ENCODE results near the gene CELF1.

The CELF1 gene

DNA sequence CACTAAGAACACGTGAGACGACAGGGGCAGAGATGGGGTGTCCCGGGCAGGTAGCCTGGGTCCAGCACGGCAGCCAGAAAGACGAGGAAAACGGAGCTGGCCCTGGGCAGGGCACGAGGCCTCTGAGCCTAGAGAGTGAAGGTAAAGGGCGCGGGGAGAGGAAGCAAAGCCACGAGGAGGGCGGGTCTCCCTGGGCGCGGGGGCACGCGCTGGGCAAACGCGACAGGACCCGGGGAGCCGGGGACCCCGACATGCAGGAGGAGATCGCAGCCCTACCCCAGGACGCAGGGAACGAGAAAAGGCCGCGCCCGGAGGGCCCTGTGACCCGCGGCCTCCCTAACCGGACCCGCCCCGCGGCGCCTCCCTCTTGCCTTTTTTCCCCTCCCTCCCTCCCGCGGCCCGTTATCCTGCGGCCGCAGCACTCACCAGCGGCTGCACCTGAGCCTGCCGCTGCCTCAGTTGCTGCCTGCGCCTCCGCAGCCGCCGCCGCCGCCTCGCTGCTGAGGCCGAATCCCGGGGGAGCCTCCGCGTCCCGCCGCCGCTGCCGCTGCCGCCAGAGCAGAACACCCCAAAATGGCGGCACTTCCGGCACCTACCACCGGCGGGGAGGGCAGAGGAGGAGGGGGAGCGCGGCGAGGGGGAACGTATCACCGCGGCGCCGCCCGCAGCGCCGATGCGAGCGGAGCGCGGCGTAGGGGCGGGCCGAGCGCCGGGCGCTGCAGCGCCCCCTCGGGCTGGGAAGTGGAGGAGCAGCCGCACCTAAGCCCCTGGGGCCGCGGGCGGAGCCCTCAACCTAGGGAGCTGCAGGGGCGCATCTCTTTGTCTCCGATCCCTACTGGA lies at the start of gene CELF1:
Gene CELF1, minus strand, starts transcription at position 567 of the 840 bp plus-strand sequence. CDS start 53,609 bp downstream, outside the sequence.
- Histone ChIP-seq H3K9me3 (ENCODE audit: control insufficient read depth, insufficient read depth, low read length) (no peaks in the 10 kb centered on the region), H3K4me3 (ENCODE audit: low read depth, low read length) (peak within 1 kb of the TSS; percentile 99), H3K27me3 (ENCODE audit: control insufficient read depth, insufficient read depth, low read length) (no peaks in the 10 kb centered on the region), H3K9ac (ENCODE audit: low read depth, low read length) (peak within 1 kb of the TSS; percentile 99), H3K4me1 (ENCODE audit: control insufficient read depth, insufficient read depth, low read length) (peaks cover 13% of the 10 kb centered on the region), H3K36me3 (ENCODE audit: control insufficient read depth, insufficient read depth, low read length) (no peaks in the 10 kb centered on the region)

DNA sequence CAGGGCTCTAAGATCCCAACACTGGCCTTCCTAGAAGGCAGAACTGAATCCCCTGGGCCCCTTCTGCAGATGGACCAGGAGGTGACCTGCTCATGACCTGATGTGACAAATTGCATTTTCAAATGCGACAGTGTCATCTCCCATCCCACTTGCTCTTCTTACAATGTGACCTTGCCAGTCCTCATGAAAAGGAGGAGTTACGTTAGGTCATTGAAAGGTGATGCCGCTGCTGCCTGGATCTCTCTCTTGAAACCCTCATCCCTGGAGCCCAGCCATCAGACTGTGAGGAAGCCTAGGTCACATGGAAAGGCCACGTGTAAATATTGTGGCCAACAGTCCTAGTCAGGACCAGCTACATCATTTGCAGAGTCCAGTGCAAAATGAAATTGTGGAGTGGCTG lies 47.0 kb upstream of the CELF1 start:
- no peaks in the 10 kb centered on the region for H3K9me3 ChIP-seq (ENCODE audit: control insufficient read depth, insufficient read depth, low read length)

DNA sequence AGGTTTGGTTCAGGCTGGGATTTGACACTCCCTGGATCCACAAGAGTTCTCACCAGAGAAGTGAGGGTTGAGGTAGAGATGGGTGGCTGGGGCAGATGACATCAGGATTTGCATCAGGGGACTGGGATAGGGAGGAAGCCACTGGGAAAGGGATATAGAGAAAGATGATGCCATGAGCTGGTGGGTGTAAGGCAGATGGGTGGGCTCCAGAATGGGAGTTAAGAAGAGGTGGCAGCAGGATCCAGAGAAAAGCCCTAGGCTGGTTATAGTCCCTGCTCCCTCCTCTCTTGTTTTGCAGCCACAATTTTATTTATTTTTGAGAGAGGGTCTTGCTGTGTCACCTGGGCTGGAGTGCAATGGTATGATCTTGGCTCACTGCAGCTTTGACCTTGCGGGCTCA lies 43.0 kb upstream of the CELF1 start:
- Histone ChIP-seq H3K9me3 (ENCODE audit: control insufficient read depth, insufficient read depth, low read length) (no peaks in the 10 kb centered on the region), H3K27me3 (ENCODE audit: control insufficient read depth, insufficient read depth, low read length) (peaks cover 43% of the 10 kb centered on the region), H3K4me3 (ENCODE audit: low read depth, low read length) (no peak overlapping the region), H3K9ac (ENCODE audit: low read depth, low read length) (no peak overlapping the region), H3K4me1 (ENCODE audit: control insufficient read depth, insufficient read depth, low read length) (peaks cover 2% of the 10 kb centered on the region), H3K36me3 (ENCODE audit: control insufficient read depth, insufficient read depth, low read length) (no peaks in the 10 kb centered on the region)

More for the DNA sequence above, 47.0 kb upstream of the CELF1 start:
- Histone ChIP-seq H3K4me3 (ENCODE audit: low read depth, low read length) (no peak overlapping the region), H3K9ac (ENCODE audit: low read depth, low read length) (no peak overlapping the region), H3K36me3 (ENCODE audit: control insufficient read depth, insufficient read depth, low read length) (no peaks in the 10 kb centered on the region), H3K27me3 (ENCODE audit: control insufficient read depth, insufficient read depth, low read length) (peaks cover 12% of the 10 kb centered on the region), H3K4me1 (ENCODE audit: control insufficient read depth, insufficient read depth, low read length) (no peaks in the 10 kb centered on the region)

DNA sequence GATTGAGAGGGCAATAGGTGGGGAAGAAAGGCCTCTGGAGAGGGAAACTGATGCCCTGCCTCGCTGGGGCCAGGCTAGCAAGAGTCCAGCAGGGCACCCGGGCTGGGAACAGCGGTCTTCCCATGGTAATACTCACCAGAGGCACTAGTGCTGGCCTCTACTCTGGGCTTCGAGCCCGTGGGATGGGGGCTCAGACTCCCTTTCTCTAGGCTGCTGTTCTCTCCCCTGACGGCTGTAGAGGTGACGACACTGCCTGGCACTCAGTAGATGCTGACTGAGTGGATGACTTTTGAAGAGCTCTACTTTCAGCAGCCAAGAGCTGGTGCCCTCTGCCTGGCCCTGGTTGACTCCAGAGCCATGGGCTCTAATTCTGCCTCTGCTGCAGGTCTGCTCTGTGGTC lies 42.1 kb upstream of the CELF1 start:
- H3K27me3 ChIP-seq (ENCODE audit: control insufficient read depth, insufficient read depth, low read length): peaks cover 46% of the 10 kb centered on the region
- no peak overlapping the region for H3K9ac ChIP-seq (ENCODE audit: low read depth, low read length)
- H3K36me3 ChIP-seq (ENCODE audit: control insufficient read depth, insufficient read depth, low read length): no peaks in the 10 kb centered on the region
- peaks cover 4% of the 10 kb centered on the region for H3K4me1 ChIP-seq (ENCODE audit: control insufficient read depth, insufficient read depth, low read length)
- H3K4me3 ChIP-seq (ENCODE audit: low read depth, low read length): no peak overlapping the region
- H3K9me3 ChIP-seq (ENCODE audit: control insufficient read depth, insufficient read depth, low read length): no peaks in the 10 kb centered on the region

DNA sequence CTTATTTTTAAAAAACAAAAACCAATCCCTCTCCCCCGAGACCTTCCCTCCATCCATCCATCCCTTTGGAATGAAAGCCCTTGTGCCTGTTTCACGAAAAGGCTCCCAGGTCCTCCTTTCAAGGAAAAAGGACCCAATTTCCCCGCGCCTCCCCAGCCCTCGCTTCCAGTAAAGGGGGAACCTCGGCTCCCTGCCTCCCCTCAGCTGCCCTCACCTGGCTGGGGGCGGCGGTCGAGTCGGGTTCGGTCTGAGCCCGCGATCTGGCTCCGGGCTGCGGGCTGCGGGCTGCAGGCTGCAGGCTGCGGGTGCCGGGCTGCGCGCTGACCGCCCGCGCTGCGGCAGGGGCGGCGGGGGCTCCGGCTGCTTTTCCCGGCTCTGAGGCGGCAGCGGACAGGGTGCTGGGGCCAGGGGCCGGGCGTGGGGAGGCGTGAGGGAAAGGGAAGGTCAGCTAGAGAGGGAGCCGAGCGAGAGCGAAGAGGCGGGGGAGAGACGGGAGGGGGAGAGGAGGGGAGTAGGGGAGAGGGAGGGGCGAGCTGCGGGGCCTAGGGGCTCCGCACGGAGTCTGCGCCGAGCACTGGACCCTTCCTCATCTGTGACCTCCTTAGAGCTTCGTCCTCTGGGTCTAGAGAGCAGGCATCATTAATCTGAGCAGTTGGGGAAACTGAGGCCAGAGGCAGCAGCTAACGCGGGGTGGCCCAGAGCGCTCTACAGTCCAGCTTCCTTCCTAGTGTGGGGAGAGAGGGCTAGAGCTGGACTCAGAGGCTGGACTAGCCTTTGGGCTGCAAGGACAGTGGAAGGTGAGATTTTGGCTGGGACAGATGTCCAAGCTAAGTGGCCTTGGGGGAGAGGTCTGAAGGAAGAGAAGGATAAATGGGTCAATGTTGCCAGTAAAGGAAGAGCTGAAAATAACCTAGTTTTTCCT lies 41.3 kb upstream of the CELF1 start, which contains the start of gene C1QTNF4:
Gene C1QTNF4, minus strand, starts transcription at position 478 of the 922 bp plus-strand sequence. CDS start 3,601 bp downstream, outside the sequence.
- Histone ChIP-seq H3K4me3 (ENCODE audit: low read depth, low read length) (peak within 1 kb of the TSS; percentile 76), H3K36me3 (ENCODE audit: control insufficient read depth, insufficient read depth, low read length) (no peaks in the 10 kb centered on the region), H3K9me3 (ENCODE audit: control insufficient read depth, insufficient read depth, low read length) (no peaks in the 10 kb centered on the region), H3K9ac (ENCODE audit: low read depth, low read length) (peak within 1 kb of the TSS; percentile 47), H3K27me3 (ENCODE audit: control insufficient read depth, insufficient read depth, low read length) (peaks cover 46% of the 10 kb centered on the region), H3K4me1 (ENCODE audit: control insufficient read depth, insufficient read depth, low read length) (peaks cover 4% of the 10 kb centered on the region)

DNA sequence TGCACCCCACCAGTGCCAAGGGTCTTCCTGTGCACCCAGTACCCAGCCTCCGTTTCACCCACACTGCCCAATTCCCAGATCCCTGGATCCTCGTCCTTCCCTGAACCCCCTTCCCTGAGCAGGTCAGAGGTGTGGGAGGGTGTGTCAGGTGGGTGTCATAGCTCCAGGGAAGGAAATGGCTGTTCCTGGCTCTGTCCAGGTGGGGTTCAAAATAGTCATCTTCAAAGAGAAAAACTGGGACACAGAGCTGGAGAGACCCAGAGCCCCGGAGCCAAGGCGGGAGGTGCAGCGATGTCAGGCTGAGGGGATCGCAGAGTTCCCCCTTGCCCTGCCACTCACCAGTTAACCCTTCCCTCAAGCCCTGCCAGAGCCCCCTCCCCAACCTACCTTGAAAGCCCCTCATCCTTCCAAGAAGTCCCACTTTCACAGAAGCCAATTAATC lies 40.6 kb upstream of the CELF1 start:
- peak overlapping the region; percentile 47 for H3K9ac ChIP-seq (ENCODE audit: low read depth, low read length)
- peaks cover 46% of the 10 kb centered on the region for H3K27me3 ChIP-seq (ENCODE audit: control insufficient read depth, insufficient read depth, low read length)
- peak overlapping the region; percentile 76 for H3K4me3 ChIP-seq (ENCODE audit: low read depth, low read length)
- H3K4me1 ChIP-seq (ENCODE audit: control insufficient read depth, insufficient read depth, low read length): peaks cover 4% of the 10 kb centered on the region
- H3K9me3 ChIP-seq (ENCODE audit: control insufficient read depth, insufficient read depth, low read length): no peaks in the 10 kb centered on the region
- H3K36me3 ChIP-seq (ENCODE audit: control insufficient read depth, insufficient read depth, low read length): no peaks in the 10 kb centered on the region

DNA sequence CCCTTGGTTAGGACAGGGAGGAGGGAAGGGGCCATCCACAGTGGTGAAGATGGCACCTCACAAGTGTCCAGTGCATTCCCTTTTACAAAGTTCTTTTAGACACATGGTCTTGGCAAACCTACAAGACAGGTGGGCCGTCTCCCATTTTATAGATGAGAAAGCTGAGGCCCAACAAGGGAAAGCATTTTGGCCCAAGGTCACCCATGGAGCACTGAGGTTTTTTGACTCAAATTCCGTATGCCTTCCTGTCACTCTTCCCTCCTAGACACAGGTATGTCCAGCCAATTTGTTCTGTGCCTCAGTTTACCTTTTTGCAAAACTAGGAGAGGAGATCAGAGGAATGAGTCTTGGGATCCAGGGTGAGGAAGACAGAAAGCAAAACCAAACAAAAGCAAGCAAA lies 40.0 kb upstream of the CELF1 start:
- Histone ChIP-seq H3K9me3 (ENCODE audit: control insufficient read depth, insufficient read depth, low read length) (no peaks in the 10 kb centered on the region), H3K27me3 (ENCODE audit: control insufficient read depth, insufficient read depth, low read length) (peaks cover 46% of the 10 kb centered on the region), H3K4me3 (ENCODE audit: low read depth, low read length) (peak overlapping the region; percentile 76), H3K9ac (ENCODE audit: low read depth, low read length) (no peak overlapping the region), H3K4me1 (ENCODE audit: control insufficient read depth, insufficient read depth, low read length) (peaks cover 4% of the 10 kb centered on the region), H3K36me3 (ENCODE audit: control insufficient read depth, insufficient read depth, low read length) (no peaks in the 10 kb centered on the region)

DNA sequence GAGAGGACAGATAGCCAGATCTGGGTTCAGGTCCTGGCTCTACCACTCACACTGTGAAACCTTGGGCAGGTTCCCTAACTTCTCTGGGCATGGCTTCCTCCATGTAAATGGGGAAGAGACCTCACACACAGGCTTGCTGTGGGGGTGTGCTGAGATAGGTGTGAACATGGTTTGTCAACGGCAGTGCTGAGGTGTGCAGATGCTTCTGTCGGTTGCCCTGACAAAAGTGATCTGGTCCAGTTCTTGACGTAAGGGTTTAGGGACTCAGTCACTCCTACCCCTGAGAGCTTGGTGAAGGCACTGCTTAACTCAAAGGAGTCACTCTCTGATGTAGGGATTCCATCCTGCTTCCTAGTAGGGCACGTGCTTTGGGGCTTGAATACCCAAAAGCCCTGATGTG lies 39.3 kb upstream of the CELF1 start:
- Histone ChIP-seq H3K4me1 (ENCODE audit: control insufficient read depth, insufficient read depth, low read length) (peaks cover 4% of the 10 kb centered on the region), H3K36me3 (ENCODE audit: control insufficient read depth, insufficient read depth, low read length) (no peaks in the 10 kb centered on the region), H3K4me3 (ENCODE audit: low read depth, low read length) (no peak overlapping the region), H3K9ac (ENCODE audit: low read depth, low read length) (no peak overlapping the region), H3K9me3 (ENCODE audit: control insufficient read depth, insufficient read depth, low read length) (no peaks in the 10 kb centered on the region), H3K27me3 (ENCODE audit: control insufficient read depth, insufficient read depth, low read length) (peaks cover 46% of the 10 kb centered on the region)

DNA sequence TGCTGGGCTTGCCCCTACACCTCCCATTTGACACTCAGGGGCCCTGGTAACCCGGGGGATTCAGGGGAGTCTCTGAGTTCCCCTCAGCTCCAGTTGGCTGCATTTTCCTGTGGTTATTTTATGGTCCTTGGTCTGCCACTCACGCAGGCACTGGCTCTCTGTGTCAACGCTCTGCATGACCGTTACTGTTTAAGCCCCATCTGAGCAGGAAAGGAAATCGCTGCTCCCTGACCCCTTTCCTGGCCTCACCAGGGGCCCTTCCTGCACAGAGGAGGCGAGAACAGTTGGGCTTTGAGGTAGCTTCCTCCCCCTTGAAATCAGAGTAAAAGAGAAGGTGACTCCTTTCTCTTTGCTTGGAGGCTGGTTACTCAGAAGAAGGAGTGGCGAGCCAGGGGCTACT lies 38.8 kb upstream of the CELF1 start:
- Histone ChIP-seq H3K4me3 (ENCODE audit: low read depth, low read length) (no peak overlapping the region), H3K36me3 (ENCODE audit: control insufficient read depth, insufficient read depth, low read length) (no peaks in the 10 kb centered on the region), H3K27me3 (ENCODE audit: control insufficient read depth, insufficient read depth, low read length) (peaks cover 46% of the 10 kb centered on the region), H3K9me3 (ENCODE audit: control insufficient read depth, insufficient read depth, low read length) (no peaks in the 10 kb centered on the region), H3K9ac (ENCODE audit: low read depth, low read length) (no peak overlapping the region), H3K4me1 (ENCODE audit: control insufficient read depth, insufficient read depth, low read length) (peaks cover 4% of the 10 kb centered on the region)

DNA sequence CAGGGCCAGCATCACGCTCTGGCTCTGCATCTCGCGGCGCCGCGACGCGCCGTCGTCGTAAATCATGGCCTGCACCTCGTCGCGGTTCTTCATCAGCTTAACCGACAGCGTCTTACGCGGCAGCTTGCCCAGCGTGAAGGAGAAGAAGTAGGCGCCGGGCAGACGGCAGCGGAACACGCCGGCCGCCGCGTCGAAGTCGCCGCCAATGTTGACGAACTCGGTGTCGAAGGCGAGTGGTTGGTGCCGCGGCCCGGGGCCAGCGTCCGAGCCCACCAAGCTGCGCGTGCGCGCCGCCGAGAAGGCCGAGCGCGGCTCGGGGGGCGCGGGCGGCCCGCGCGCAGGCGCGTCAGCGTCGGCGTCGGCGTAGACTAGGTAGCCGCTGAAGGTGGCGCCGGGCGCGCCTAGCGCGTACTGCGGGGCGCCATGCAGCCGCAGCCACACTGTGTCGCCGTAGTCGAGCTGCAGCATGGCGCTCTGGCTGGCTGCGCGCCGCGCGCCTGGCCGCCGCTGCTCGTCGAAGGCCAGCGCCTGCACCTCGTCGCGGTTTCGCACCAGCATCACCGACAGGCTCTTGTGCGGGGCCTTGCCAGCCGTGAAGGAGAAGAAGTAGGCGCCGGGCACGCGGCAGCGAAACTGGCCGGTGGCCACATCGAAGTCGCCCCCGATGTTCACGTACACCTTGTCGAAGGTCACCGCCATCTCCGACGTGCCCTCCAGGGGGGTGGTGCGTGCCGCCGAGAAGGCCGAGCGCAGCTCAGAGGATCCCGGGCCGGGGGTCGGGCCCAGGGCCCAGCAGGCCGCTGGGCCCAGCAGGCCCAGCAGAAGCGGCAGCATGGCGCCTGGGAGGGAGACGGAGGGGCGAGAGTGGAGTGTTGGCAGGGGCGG lies 37.3 kb upstream of the CELF1 start:
- Histone ChIP-seq H3K27me3 (ENCODE audit: control insufficient read depth, insufficient read depth, low read length) (peaks cover 37% of the 10 kb centered on the region), H3K4me3 (ENCODE audit: low read depth, low read length) (peak overlapping the region; percentile 46), H3K36me3 (ENCODE audit: control insufficient read depth, insufficient read depth, low read length) (no peaks in the 10 kb centered on the region), H3K9me3 (ENCODE audit: control insufficient read depth, insufficient read depth, low read length) (no peaks in the 10 kb centered on the region), H3K4me1 (ENCODE audit: control insufficient read depth, insufficient read depth, low read length) (peaks cover 4% of the 10 kb centered on the region), H3K9ac (ENCODE audit: low read depth, low read length) (no peak overlapping the region)

DNA sequence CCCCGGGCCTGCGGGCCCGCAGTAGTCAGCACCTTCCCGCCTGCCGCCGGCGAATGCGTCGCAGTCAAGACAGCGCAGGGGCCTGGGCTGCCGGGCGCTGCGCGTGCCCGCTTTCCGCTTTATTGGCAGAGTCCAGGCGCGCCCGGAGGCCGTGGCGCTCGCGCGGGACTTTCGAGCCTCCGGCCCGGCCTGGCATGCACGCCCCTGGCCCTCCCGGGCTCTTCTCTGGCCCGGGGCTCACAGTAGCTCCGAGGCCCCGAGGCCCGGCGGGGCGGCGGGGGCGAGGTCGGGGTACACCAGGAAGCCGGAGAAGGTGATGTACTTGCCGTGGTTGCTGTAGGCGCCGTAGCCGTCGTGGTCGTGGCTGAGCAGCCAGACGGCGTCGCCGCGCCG lies 36.6 kb upstream of the CELF1 start:
- Histone ChIP-seq H3K4me3 (ENCODE audit: low read depth, low read length) (peak overlapping the region; percentile 46), H3K27me3 (ENCODE audit: control insufficient read depth, insufficient read depth, low read length) (peaks cover 30% of the 10 kb centered on the region), H3K4me1 (ENCODE audit: control insufficient read depth, insufficient read depth, low read length) (peaks cover 3% of the 10 kb centered on the region), H3K9me3 (ENCODE audit: control insufficient read depth, insufficient read depth, low read length) (no peaks in the 10 kb centered on the region), H3K9ac (ENCODE audit: low read depth, low read length) (no peak overlapping the region), H3K36me3 (ENCODE audit: control insufficient read depth, insufficient read depth, low read length) (peaks cover 2% of the 10 kb centered on the region)
